NT2/D1 (cell line): Measurements from ENCODE around the gene PRKCQ.

ENCODE experiments used
- DNase-seq: peaks from one replicate; pipeline ENCODE4 v3.0.0-alpha.2; 2011; ENCODE audit warnings: low read depth, low spot score
- H3K27me3 ChIP-seq: 2 replicates; pipeline ENCODE4 v1.6.0; 2011; ENCODE audit warnings: mild to moderate bottlenecking; ENCODE audit not compliant: insufficient read length, insufficient read depth
- H3K36me3 ChIP-seq: 2 replicates; pipeline ENCODE4 v1.6.1; 2011; ENCODE audit warnings: mild to moderate bottlenecking, low read length, mixed read lengths; ENCODE audit not compliant: insufficient read depth, insufficient read length
- H3K4me1 ChIP-seq: 2 replicates; pipeline ENCODE4 v1.5.1; 2011; ENCODE audit not compliant: insufficient read depth, insufficient read length
- H3K4me3 ChIP-seq: 2 replicates; pipeline ENCODE4 v1.5.1; 2011; ENCODE audit warnings: low read depth; ENCODE audit not compliant: insufficient read length
- H3K9ac ChIP-seq: 2 replicates; pipeline ENCODE4 v1.6.0; 2011; ENCODE audit warnings: low read depth; ENCODE audit not compliant: insufficient read length
- H3K9me3 ChIP-seq: 2 replicates; pipeline ENCODE4 v1.5.1; 2011; ENCODE audit warnings: mild to moderate bottlenecking, low read length; ENCODE audit not compliant: insufficient read depth
- SUZ12 ChIP-seq: IDR thresholded peaks from 2 replicates; pipeline ENCODE4 v1.6.1; 2011; ENCODE audit not compliant: insufficient read length, insufficient read depth; ENCODE audit errors: extremely low read depth
- YY1 ChIP-seq: IDR thresholded peaks from 2 replicates; pipeline ENCODE4 v1.6.1; 2011; ENCODE audit not compliant: insufficient read length, insufficient read depth
- ZNF274 ChIP-seq: IDR thresholded peaks from 2 replicates; pipeline ENCODE4 v1.6.1; 2011; ENCODE audit warnings: mild to moderate bottlenecking, low read depth, low read length

The PRKCQ gene

DNA sequence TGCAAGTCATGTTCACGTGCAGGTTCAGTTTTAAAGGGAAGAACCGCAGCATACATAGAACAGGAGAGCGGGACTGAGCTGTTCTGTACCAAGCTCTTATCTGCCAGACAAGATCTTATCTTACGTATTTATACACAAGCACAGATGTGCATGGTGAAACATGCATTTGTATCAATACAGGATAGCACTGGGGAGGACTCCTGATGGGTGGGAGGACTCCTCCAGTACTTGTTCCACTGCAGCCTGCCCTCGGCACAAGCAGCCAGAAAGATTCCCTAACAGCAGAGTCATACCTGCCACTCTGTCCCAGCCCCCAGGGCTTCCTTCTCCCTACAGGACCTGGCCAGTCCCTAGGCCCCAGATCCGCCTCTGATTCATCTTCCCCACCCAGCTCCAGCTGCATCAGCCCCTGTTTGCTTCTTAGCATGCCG is 13.2 kb upstream of the PRKCQ start:
- no peaks in the 10 kb centered on the region for H3K27me3 ChIP-seq
- no peak for DNase-seq
- no peak overlapping the region for H3K9ac ChIP-seq
- no peak overlapping the region for H3K4me3 ChIP-seq
- H3K9me3 ChIP-seq, result no peaks in the 10 kb centered on the region
- TF ChIP-seq ZNF274 (no peak), SUZ12 (no peak), YY1 (no peak)
- H3K4me1 ChIP-seq, result no peaks in the 10 kb centered on the region
- H3K36me3 ChIP-seq, result peaks cover under 1% of the 10 kb centered on the region

DNA sequence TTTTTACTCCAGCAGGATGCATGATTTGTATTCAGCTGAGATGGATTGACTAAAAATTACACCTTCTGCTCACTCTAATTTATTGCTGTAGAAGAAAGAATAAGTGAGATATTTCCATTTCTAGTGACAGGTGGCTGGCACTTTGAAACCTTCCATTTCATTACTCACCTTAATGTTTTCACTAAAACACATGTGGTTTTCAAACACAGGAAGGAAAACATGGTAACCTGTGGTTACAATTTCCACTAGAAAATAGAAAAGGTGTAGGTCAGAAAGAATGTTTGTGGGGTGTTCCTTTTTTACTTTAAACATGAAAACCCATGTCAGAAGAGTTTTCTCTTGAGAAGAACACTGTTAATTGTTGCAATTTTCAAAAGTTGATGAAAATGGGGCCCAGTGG is 12.0 kb upstream of the PRKCQ start:
- TF ChIP-seq YY1 (no peak), ZNF274 (no peak), SUZ12 (no peak)
- peaks cover 2% of the 10 kb centered on the region for H3K36me3 ChIP-seq
- no peak overlapping the region for H3K9ac ChIP-seq
- no peaks in the 10 kb centered on the region for H3K4me1 ChIP-seq
- DNase-seq, result no peak
- no peaks in the 10 kb centered on the region for H3K27me3 ChIP-seq
- no peak overlapping the region for H3K4me3 ChIP-seq
- no peaks in the 10 kb centered on the region for H3K9me3 ChIP-seq

DNA sequence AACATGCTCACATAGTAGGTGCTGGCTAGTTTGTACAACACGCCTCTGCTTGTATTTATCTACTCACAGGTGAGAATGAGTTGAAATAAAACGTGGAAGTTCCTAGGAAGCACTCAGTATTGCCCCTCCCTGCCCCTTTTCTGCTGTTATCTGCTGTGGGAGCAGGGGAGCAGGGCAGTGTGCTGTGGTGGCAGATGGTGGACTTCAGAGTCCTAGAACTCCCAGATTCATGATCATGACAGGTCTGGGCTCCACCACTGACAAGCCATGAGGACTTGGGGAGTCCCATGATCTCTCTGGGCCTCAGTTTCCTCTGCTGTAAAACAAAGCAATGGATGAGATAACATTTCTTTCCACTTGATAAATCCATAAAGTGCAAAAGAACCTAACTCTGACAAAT is 11.6 kb upstream of the PRKCQ start:
- Histone ChIP-seq H3K9me3 (no peaks in the 10 kb centered on the region), H3K27me3 (no peaks in the 10 kb centered on the region), H3K4me3 (no peak overlapping the region), H3K9ac (no peak overlapping the region), H3K36me3 (peaks cover 2% of the 10 kb centered on the region), H3K4me1 (no peaks in the 10 kb centered on the region)
- TF ChIP-seq YY1, result no peak
- TF ChIP-seq SUZ12, result no peak
- no peak for TF ChIP-seq ZNF274
- no peak for DNase-seq

DNA sequence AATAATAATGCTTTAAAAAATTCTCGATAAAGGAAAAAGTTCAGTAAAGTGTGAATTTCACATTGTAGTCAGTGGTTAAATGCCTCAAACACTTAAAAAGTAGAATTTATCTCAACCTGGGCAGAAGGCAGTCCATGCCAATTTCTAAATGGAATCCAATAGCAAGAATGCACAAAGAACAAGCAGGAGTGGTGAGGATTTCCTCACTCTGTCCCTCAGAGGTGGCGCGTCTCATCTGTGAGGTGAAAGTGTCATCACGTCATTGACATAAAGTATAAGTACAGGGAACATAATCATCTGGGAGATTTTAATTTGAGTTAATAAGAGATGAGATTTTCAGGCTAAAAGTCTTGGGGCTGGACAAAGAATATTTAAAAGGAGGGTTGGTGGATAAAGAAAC is 10.0 kb upstream of the PRKCQ start:
- Histone ChIP-seq H3K27me3 (no peaks in the 10 kb centered on the region), H3K36me3 (peaks cover 9% of the 10 kb centered on the region), H3K9ac (no peak overlapping the region), H3K9me3 (no peaks in the 10 kb centered on the region), H3K4me3 (no peak overlapping the region), H3K4me1 (no peaks in the 10 kb centered on the region)
- no peak for DNase-seq
- TF ChIP-seq SUZ12, result no peak
- TF ChIP-seq YY1, result no peak
- TF ChIP-seq ZNF274, result no peak

DNA sequence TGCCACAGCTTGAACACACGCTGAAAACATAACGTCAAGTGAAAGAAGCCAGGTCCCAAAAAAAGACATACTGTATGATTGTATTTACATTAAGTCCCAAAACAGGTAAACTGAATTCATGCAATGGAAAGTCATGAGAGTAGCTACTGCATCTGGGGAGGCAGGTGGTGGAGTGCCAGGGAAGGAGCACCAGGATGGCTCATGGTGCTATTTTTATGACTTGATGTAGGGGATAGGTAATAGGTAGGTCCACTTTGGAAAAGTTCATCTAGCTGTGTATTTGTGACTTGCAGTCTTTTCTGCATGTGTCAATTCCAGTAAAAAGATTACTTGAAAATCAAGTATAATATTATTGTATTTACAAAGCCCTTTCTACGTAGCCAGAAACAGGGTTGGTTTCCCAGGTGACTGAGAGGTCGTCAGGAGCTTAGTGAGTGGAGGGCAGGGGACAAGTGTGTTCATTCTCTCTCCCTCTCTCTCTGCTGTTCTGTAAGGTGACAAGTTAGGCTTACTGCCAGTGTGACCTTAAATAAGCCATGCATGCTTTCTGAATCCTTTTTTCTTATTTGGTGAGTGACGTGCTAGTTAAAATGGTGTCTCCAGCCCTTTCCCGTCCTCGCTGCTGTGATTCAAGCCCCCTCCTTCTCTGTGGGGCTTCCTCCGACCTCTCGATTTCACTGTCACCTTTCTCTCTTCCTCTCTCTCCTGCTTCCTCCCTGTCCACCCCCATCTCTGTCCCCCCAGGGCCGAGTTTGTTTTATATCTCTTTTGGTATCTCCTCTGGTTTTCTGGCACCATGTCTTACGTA is 9.4 kb upstream of the PRKCQ start:
- no peak for DNase-seq
- H3K4me3 ChIP-seq, result no peak overlapping the region
- TF ChIP-seq YY1 (no peak), SUZ12 (no peak), ZNF274 (no peak)
- no peaks in the 10 kb centered on the region for H3K9me3 ChIP-seq
- no peaks in the 10 kb centered on the region for H3K4me1 ChIP-seq
- H3K36me3 ChIP-seq, result peaks cover 12% of the 10 kb centered on the region
- no peaks in the 10 kb centered on the region for H3K27me3 ChIP-seq
- no peak overlapping the region for H3K9ac ChIP-seq

DNA sequence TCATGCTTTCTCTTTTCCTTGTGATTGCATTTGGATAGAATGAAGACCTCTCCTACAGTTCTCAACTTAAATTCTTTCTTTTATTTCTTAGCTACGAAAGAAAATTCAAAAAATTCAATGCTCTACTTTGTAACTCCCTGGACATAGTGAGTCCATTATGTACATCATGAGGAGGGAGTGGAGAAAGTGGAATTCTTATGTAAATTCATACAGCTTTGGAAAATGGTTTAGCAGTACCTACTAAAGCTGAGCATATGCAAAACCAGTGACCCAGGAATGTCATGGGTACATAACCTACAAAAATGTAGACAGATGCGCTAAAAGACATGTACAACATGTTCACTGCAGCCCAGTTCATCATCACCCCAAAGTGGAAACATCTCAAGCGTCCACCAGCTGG is 8.8 kb upstream of the PRKCQ start:
- H3K4me3 ChIP-seq, result no peak overlapping the region
- H3K9me3 ChIP-seq, result no peaks in the 10 kb centered on the region
- no peak for DNase-seq
- TF ChIP-seq ZNF274 (no peak), SUZ12 (no peak), YY1 (no peak)
- no peaks in the 10 kb centered on the region for H3K27me3 ChIP-seq
- H3K36me3 ChIP-seq, result peaks cover 12% of the 10 kb centered on the region
- no peaks in the 10 kb centered on the region for H3K4me1 ChIP-seq
- no peak overlapping the region for H3K9ac ChIP-seq

DNA sequence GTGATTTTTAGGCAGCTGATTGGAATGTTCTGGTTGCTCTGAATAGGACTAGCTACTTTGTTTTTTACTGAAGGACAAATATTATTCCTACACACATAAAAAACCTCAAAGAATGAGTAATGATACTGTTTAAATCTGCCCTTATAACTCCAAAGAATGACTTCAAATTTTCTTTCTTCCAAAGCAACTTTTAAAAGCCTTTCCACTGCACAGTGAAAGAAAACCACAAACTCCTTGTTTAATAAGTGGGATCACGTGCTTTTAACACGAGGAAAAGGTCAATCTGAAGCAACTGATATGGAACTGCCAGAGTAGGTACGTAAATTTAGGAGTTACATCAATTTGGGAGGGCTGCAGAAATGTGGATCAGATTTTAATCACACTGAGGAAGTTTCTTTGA is 8.0 kb upstream of the PRKCQ start:
- Histone ChIP-seq H3K27me3 (no peaks in the 10 kb centered on the region), H3K4me1 (no peaks in the 10 kb centered on the region), H3K9ac (no peak overlapping the region), H3K4me3 (no peak overlapping the region), H3K9me3 (no peaks in the 10 kb centered on the region), H3K36me3 (peaks cover 18% of the 10 kb centered on the region)
- no peak for DNase-seq
- no peak for TF ChIP-seq YY1
- no peak for TF ChIP-seq ZNF274
- no peak for TF ChIP-seq SUZ12
